GM12878 (cell line): ENCODE data around the gene TACC2. TPM values are rescaled to one million over a fixed set of nuclear protein-coding genes. Genes with fewer than 3 reads are reported as not detected.
"Not testable (repeated sequence)": the region's sequence is repeated elsewhere in the genome, so short reads cannot be mapped to it uniquely, and the experiment has no call there.

Source experiments
- ATAC-seq: fragments of 200-7000 bp; cut with Tn5 transposase; 3 replicates; pipeline ENCODE4 v1.9.1; 2020; ENCODE audit warnings: mild to moderate bottlenecking, moderate library complexity
- BruUV-seq: library from RNA; stranded (reverse); fragments of 400-500 nt; replicated peaks from 2 replicates; lab custom pipeline; 2021; lab: Mats Ljungman, UMichigan
- CTCF ChIA-PET: fragments of 300-600 bp; sonication (Branson Sonifier 250); formaldehyde crosslinking; extraction: SDS; loops from one replicate; lab custom pipeline; 2021; ENCODE audit warnings: inconsistent platforms; lab: Yijun Ruan, JAX
- POLR2A ChIA-PET: fragments of 350-600 bp; formaldehyde crosslinking; extraction: SDS; loops from one replicate; lab custom pipeline; 2021; ENCODE audit warnings: inconsistent platforms; lab: Charles Lee
- RAD21 ChIA-PET: fragments of 300-600 bp; sonication (Branson Sonifier 250); formaldehyde crosslinking; loops from one replicate; lab custom pipeline; 2023; ENCODE audit warnings: antibody characterized with exemption; ENCODE audit not compliant: unreplicated experiment; lab: Charles Lee
- SMC1A ChIA-PET: fragments of 300-600 bp; sonication (Branson Sonifier 250); formaldehyde crosslinking; loops from one replicate; lab custom pipeline; 2023; ENCODE audit not compliant: unreplicated experiment, uncharacterized antibody; lab: Charles Lee
- DNase-seq: peaks from one replicate; pipeline ENCODE4 v3.0.0-alpha.2; 2011; ENCODE audit warnings: low read depth, low spot score
- FAIRE-seq: peaks from 3 replicates; lab custom pipeline; 2011; peaks lifted over from hg19 to GRCh38; lab: Jason Lieb, UNC
- H2AFZ ChIP-seq: 2 replicates; pipeline ENCODE4 v1.6.0; 2011; ENCODE audit warnings: low read depth, low read length, control low read depth; ENCODE audit not compliant: control insufficient read depth
- H3K27ac ChIP-seq: 2 replicates; pipeline ENCODE4 v1.5.1; 2011; ENCODE audit warnings: control low read depth; ENCODE audit not compliant: control insufficient read depth, insufficient read depth
- H3K27me3 ChIP-seq, 2 experiments: replicated peaks in 1 of 2; 2 replicates each; pipeline versions ENCODE4 v1.6.0 to v1.6.1; 2011; ENCODE audit warnings: low read length in 1 of 2; ENCODE audit not compliant: control insufficient read depth in 2 of 2, insufficient read depth in 2 of 2
- H3K36me3 ChIP-seq, 2 experiments: 2 replicates each; pipeline ENCODE4 v1.5.1; 2011; ENCODE audit warnings: low read length in 1 of 2; ENCODE audit not compliant: control insufficient read depth in 2 of 2, insufficient read depth in 2 of 2
- H3K4me1 ChIP-seq: 2 replicates; pipeline ENCODE4 v1.6.1; 2011; ENCODE audit warnings: mild to moderate bottlenecking, low read length, moderate library complexity, mixed read lengths; ENCODE audit not compliant: control insufficient read depth, insufficient read depth
- H3K4me2 ChIP-seq: 2 replicates; pipeline ENCODE4 v1.6.0; 2011; ENCODE audit warnings: control low read depth; ENCODE audit not compliant: control insufficient read depth, insufficient read depth
- H3K4me3 ChIP-seq: fragments of 200-600 bp; sonication (generic); 2 replicates; pipeline ENCODE4 v1.5.1; 2016
- H3K79me2 ChIP-seq: 2 replicates; pipeline ENCODE4 v1.6.0; 2011; ENCODE audit warnings: low read length; ENCODE audit not compliant: control insufficient read depth, insufficient read depth
- H3K9ac ChIP-seq: 2 replicates; pipeline ENCODE4 v1.8.0; 2011; ENCODE audit warnings: low read length, control low read depth, mixed read lengths; ENCODE audit not compliant: control insufficient read depth, insufficient read depth
- H3K9me3 ChIP-seq: replicated peaks from 3 replicates; pipeline ENCODE4 v1.5.1; 2011; ENCODE audit warnings: mild to moderate bottlenecking, low read length; ENCODE audit not compliant: control insufficient read depth, insufficient read depth
- H4K20me1 ChIP-seq: 2 replicates; pipeline ENCODE4 v1.6.0; 2011; ENCODE audit not compliant: control insufficient read depth, insufficient read depth
- HCFC1 ChIP-seq: fragments of 150-350 bp; IDR thresholded peaks from 2 replicates; pipeline ENCODE4 v1.6.1; 2014; ENCODE audit warnings: low read length
- KAT2A ChIP-seq: conservative IDR thresholded peaks from 2 replicates; pipeline ENCODE4 v1.6.1; 2011; ENCODE audit warnings: low read depth, low read length; ENCODE audit not compliant: control insufficient read depth
- PML ChIP-seq: IDR thresholded peaks from 2 replicates; pipeline ENCODE4 v1.6.1; 2012; ENCODE audit warnings: low read length, inconsistent platforms
- RUNX3 ChIP-seq: IDR thresholded peaks from 2 replicates; pipeline ENCODE4 v1.6.1; 2012; ENCODE audit warnings: low read length, inconsistent platforms
- SMARCA5 ChIP-seq: fragments of 450-650 bp; IDR thresholded peaks from 2 replicates; pipeline ENCODE4 v1.6.1; 2017; ENCODE audit warnings: mild to moderate bottlenecking
- ZNF622 ChIP-seq: fragments of 450-650 bp; IDR thresholded peaks from 2 replicates; pipeline ENCODE4 v1.6.1; 2017; ENCODE audit warnings: mild to moderate bottlenecking, inconsistent platforms
- WGBS: methylation state at CpG from one replicate; pipeline ENCODE4 v1.1.6; 2016; ENCODE audit warnings: low lambda C conversion rate; ENCODE audit not compliant: insufficient replicate concordance, insufficient coverage; ENCODE audit errors: missing lambda C conversion rate; 5-methylcytosine and 5-hydroxymethylcytosine counted together
- in situ Hi-C: fragments of 300-500 bp; cut with MboI; formaldehyde crosslinking; loops from 9 replicates; pipeline ENCODE4 v1.14.3; 2018; ENCODE audit warnings: mixed read lengths
- intact Hi-C: fragments of 100-400 bp; cut with micrococcal nuclease; formaldehyde crosslinking; loops from one replicate; pipeline ENCODE4 v1.14.2; 2022; ENCODE audit not compliant: unreplicated experiment
- polyA plus RNA-seq, 11 experiments: library from polyadenylated mRNA; depleted of rRNA in 4 of 11; unstranded in 6 of 11; stranded (reverse) in 5 of 11; fragments of >200 nt; fragmentation: Nextera tagmentation in 4 of 11; fragmentation: Illumina TruSeq in 1 of 11; extraction: Ambion mirVana in 4 of 11; extraction: Trizol in 1 of 11; gene quantifications; 1 replicate in 1 of 11; 2 replicates in 10 of 11; pipeline versions ENCODE4 v1.2.1 to v1.2.3, GENCODE V29; 2011 to 2016; ENCODE audit warnings: inconsistent platforms in 2 of 11, missing spikeins in 2 of 11, low read depth in 1 of 11
- total RNA-seq, 4 experiments: library from RNA; depleted of rRNA in 3 of 4; stranded (reverse); fragments of >200 nt in 3 of 4; fragmentation: Illumina TruSeq in 1 of 4; extraction: Trizol in 1 of 4; gene quantifications; 2 replicates each; pipeline versions ENCODE4 v1.2.1 to v1.2.3, GENCODE V29; 2013 to 2021

TACC2 gene
- total and polyA plus RNA-seq, 10 of the 15 experiments (the other 5 are each of a cell fraction or from before 2014, with no cell fraction given), result 0.07 to 0.64 (median 0.13) TPM; not detected in 5

GRCh38 chr10:122012731-122013130 is 23.8 kb downstream of the TACC2 start (continued):
- TF ChIP-seq HCFC1 (no peak), ZNF622 (no peak)

GRCh38 chr10:122013311-122013780 is 24.4 kb downstream of the TACC2 start:
- H3K4me3 ChIP-seq, result no peak overlapping the region
- no TSS peak for BruUV-seq
- no peak for TF ChIP-seq PML
- intact Hi-C loops, result no loop called here
- no peaks in the 10 kb centered on the region for H3K79me2 ChIP-seq
- H3K9me3 ChIP-seq, result no peaks in the 10 kb centered on the region
- H3K36me3 ChIP-seq, result no peaks in the 10 kb centered on the region
- H3K27ac ChIP-seq, result no peak overlapping the region
- H3K4me1 ChIP-seq, result no peaks in the 10 kb centered on the region
- in situ Hi-C loops, result no loop called here
- ChIA-PET CTCF (no interaction called here), RAD21 (no interaction called here), POLR2A (no interaction called here), SMC1A (no interaction called here)
- no peak for DNase-seq
- no peak for FAIRE-seq
- H3K27me3 ChIP-seq, result no peaks in the 10 kb centered on the region; a peak in 1 of 4 replicates
- WGBS, result 11% methylated on average over 8 of the region's 8 CpGs
- no peak overlapping the region for H3K4me2 ChIP-seq
- no peak for ATAC-seq
- H4K20me1 ChIP-seq, result no peaks in the 10 kb centered on the region
- H3K9ac ChIP-seq, result no peak overlapping the region
- no peak overlapping the region for H2AFZ ChIP-seq

GRCh38 chr10:122014652-122015248 is 25.8 kb downstream of the TACC2 start:
- Histone ChIP-seq H4K20me1 (no peaks in the 10 kb centered on the region), H3K79me2 (no peaks in the 10 kb centered on the region), H2AFZ (no peak overlapping the region), H3K9ac (no peak overlapping the region), H3K4me1 (no peaks in the 10 kb centered on the region), H3K4me3 (no peak overlapping the region), H3K27ac (no peak overlapping the region), H3K27me3 (no peaks in the 10 kb centered on the region; a peak in 1 of 4 replicates), H3K4me2 (no peak overlapping the region), H3K36me3 (no peaks in the 10 kb centered on the region), H3K9me3 (no peaks in the 10 kb centered on the region)
- ATAC-seq (no peak), FAIRE-seq (no peak), DNase-seq (no peak)
- SMC1A ChIA-PET, result interaction anchor here (0.6 kb wide), 1 partner anchor 191 kb away, joined by 3 read pairs; no protein-coding TSS in a partner anchor
- no TSS peak for BruUV-seq
- POLR2A ChIA-PET, result no interaction called here
- RAD21 ChIA-PET, result no interaction called here
- TF ChIP-seq KAT2A, result no peak
- TF ChIP-seq SMARCA5, result no peak
- TF ChIP-seq RUNX3, result no peak
- in situ Hi-C loops (no loop called here), intact Hi-C loops (no loop called here)
- 67% methylated on average over 3 of the region's 3 CpGs for WGBS
- CTCF ChIA-PET, result no interaction called here

- H3K36me3 ChIP-seq, POLR2A ChIA-PET, FAIRE-seq, in situ Hi-C loops, H3K4me2 ChIP-seq, BruUV-seq, H3K4me1 ChIP-seq, SMC1A ChIA-PET, ATAC-seq, DNase-seq, CTCF ChIA-PET, intact Hi-C loops, H2AFZ ChIP-seq, RAD21 ChIA-PET, H3K9ac ChIP-seq, H3K27me3 ChIP-seq, H3K79me2 ChIP-seq, H3K4me3 ChIP-seq, H3K9me3 ChIP-seq, H4K20me1 ChIP-seq, H3K27ac ChIP-seq: not testable (repeated sequence)
- 80% methylated on average over 3 of the region's 4 CpGs for WGBS
Measured at GRCh38 chr10:122017926-122018325, 29.0 kb downstream of the TACC2 start.
